Stimulated activated CD8-positive, alpha-beta memory T cell treated with anti-CD3 and anti-CD28 coated beads, Interleukin-7, amount 100 ng/mL, for 4 hours (primary cell): Measurements from ENCODE around the gene ASPRV1.

ENCODE experiments used
- DNase-seq, 2 donors: peaks; one replicate each; pipeline ENCODE4 v3.0.0-alpha.2; 2020; ENCODE audit warnings: low read depth in 2 of 2

Gene ASPRV1

DNA sequence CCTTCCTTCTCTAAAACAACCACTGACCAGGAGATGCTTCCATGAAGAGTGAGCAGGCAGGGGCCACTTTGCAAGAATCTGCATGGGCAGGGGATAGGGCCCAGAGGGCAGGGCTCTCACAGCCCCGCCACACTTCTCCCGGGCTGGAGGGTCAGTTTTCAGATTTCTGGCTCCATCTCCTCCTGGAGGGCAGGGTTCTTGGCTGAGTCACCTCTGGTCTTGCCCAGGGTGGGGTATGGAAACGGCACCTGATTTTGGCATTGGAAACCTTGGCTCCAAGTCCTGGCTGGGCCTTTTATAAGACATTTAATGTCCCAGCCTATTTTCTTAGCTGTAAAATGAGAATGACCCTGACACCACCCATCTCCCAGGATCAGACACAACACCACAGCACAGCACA, 27.6 kb upstream of the ASPRV1 start:
- no peak for DNase-seq

DNA sequence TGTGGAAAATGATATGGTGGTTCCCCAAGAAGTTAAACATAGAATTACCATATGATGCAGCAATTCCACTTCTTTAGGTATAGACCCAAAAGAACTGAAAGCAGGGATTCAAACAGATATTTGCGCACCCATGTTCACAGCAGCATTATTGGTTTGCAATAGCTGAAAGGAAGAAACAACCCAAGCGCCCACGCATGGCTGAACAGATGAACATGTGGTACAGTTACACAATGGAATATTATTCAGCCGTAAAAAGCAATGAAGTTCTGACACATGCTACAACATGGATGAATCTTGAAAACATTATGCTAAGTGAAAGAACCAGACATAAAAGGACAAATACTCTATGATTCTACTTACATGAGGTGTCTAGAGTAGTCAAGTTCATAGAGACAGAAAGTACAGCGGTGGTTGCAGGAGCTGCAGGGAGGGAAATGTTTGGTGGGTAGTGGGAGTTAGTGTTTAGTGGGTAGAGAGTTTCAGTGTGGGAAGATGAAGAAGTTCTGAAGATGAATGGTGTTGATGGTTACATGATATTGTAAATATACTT, 26.7 kb upstream of the ASPRV1 start:
- no peak for DNase-seq

GRCh38 chr2:69986691-69987090, 25.3 kb upstream of the ASPRV1 start:
- no peak for DNase-seq

DNA sequence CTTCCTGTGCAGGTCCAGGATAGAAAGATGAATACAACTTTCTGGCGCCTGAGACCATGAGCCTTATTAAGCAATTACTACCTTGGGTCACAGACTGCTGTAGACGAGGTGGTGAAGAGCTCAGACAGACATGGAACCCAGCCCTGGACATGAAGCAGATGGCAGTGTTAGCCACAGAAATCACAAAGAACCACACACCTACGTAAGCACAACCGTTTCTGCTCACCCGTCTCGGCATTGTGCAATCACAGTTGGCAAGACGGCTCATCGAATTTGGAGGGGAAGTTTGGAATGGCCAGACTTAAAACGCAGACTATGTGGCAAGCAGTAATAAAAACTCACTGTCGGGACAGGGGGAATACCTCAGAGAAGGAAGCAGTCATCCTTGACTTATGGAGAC, 24.3 kb upstream of the ASPRV1 start:
- DNase-seq, result no peak

GRCh38 chr2:69985216-69985615, 23.8 kb upstream of the ASPRV1 start:
- no peak for DNase-seq

GRCh38 chr2:69983392-69983966, 22.0 kb upstream of the ASPRV1 start:
- DNase-seq, result no peak

DNA sequence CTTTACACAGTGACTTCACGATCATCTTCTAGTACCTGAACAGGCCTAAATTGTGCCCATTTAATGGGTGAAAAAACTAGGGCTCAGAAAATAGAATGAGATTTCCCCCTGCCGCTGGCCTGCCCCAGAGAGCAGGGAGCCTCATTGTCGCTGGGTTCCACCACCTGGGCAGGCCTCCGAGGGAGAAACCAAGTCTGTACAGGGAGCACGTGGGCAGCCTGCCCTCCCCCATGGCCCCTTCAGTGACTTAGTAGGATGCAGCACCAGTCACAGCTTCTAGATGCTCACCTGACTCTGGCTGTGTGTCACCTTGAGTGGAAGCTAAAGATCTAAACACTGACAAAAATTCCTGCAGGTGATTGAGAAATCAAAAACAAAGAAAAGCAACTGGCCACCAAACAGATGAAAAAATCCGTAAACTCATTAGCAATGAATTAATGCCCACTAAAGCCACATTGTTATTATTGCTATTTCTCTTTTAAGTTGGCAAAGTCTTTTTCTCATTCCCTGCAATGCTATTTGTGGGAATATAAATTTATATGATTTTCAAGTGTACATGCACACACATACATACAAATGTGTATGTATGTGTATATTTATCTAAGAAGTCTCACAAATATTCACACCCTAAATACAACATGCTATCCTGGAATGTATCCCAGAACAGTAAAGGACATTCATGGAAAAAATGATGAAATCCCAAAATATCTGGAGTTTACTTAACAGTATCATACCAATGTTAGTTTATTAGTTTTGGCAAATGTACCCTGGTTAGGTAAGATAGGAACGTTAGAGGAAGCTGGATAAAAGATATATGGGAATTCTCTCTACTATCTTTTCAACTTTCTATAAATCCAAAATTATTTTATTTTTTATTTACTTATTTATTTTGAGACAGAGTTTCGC, 18.7 kb upstream of the ASPRV1 start:
- no peak for DNase-seq

- no peak for DNase-seq
These were observed 16.6 kb upstream of the ASPRV1 start for GRCh38 chr2:69977906-69978482.

GRCh38 chr2:69977186-69977585, 15.8 kb upstream of the ASPRV1 start:
- no peak for DNase-seq

DNA sequence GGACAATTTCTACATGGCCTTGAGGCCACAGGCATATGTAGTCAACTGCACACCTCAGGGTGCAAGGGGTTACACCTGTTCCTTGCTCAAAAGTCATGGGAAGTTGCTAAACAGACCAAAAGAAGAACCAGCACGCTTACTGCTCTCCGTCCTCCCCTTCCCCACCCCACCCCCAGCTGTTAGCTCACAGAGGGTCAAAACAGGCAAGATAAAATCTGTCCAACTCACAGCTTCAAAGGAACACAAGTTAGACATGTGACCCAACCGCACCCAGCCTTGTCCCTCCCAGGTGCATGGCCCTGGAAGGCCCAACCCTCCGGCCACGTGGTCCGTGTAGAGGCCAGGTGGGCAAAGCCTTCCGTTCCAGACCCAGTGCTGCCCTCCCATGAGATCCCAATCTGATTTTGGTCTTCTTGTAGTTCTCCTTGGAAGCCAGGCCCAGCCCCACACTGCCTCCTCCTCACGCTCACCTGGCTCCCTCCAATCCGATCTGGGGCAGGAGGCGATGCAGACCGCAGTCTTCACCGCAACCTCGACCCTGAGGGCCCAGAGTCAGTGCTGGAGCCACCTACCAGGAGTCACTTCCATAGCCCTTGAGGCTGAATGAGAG, 14.5 kb upstream of the ASPRV1 start:
- no peak for DNase-seq

- DNase-seq, result no peak
These were observed 13.9 kb upstream of the ASPRV1 start for GRCh38 chr2:69975136-69975852.

DNA sequence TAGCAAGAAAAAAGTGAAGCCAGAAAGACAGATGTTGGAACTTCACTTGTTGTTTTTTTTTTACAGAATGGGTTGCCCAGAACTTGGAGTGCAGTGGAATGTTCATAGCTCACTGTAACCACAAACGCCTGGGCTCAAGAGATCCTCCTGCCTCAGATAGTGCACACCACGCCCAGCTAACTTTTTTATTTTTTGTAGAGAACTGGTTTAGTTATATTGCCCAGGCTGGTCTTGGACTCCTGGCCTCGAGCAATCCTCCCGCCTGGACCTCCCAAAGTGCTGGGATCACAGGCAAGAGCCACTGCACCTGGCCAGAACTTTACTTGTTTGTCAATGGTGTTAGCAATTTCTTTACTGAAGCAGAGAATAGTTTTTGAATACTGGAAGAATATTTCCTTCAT, 11.9 kb upstream of the ASPRV1 start:
- DNase-seq, result no peak

- DNase-seq, result no peak
These were observed 11.4 kb upstream of the ASPRV1 start for GRCh38 chr2:69972822-69973221.

DNA sequence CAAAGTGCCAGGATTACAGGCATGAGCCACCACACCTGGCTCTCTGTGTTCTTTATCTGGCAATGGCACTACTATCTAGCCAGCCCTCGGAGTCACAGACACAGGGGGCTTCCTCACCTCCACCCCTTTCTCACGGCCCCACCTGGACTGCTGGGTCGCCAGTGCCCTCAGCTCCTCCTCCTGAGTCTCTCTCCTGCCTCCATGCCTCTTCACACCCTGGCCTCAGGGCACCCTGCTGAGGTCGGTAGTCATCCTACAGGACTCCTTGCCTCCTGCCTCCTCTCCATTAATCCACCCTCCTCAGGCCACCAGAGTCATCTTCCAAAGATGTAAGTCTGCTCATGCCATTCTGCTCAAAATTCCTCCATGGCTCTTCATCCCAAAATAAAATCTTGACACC, 8.6 kb upstream of the ASPRV1 start:
- no peak for DNase-seq

DNA sequence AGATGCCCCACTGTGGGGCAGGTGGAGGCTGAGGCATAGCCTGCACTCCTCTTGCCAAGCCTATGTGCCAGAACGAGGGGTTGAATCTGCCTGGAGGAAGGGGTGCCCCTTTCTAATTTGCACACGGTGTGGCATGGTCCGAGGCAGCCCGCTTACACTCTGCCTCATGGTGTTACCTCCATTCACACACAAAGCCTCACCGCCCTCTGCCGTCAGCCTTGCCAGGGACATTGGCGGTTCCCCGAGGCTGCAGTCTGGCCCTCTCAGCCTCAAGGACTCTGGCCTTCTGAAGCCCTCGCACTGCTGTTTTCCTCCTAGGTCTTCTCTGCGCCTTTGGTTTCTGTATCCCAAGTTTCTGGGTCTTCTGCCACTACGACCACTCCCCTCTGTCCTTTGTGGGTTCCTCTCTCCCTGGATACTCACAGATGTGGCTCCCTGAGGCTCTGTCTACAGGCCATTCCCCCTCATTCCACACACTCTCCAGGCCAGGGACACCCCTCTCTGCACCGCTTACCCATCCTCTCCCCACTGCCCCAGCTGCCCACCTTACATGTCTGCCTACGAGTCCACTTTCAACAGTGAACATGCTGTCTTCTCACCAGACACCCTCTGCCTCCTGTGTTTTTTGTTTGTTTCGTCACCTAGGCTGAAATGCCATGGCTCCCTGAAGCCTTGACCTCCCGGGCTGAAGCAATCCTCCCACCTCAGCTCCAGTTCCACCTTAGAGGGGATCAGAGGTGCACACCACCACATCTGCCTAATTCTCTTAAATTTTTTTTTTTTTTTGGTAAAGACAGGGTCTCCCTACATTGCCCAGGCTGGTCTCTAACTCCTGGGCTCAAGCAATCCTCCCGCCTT, 7.9 kb upstream of the ASPRV1 start:
- no peak for DNase-seq

DNA sequence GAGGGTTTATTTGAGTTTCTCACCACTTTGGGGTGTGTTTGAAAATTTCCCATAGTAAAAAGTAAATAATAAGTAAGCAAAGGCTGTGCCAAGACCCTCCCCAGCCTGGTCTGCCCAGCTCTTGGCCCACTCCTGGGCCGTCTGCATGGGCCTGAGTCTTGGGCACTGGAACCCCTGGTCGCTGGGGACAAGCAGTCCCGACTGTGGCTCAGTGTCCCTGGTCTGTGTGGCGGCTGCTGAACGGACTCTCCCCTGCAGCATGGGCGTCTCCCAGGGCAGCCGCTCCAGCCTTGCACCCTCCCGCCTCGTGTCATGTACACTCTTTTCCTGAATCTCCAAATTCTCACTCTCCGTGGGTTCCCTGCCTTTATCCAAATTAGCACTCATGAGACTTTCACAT, 7.2 kb upstream of the ASPRV1 start:
- no peak for DNase-seq

GRCh38 chr2:69966496-69966895, 5.1 kb upstream of the ASPRV1 start:
- DNase-seq, result no peak

DNA sequence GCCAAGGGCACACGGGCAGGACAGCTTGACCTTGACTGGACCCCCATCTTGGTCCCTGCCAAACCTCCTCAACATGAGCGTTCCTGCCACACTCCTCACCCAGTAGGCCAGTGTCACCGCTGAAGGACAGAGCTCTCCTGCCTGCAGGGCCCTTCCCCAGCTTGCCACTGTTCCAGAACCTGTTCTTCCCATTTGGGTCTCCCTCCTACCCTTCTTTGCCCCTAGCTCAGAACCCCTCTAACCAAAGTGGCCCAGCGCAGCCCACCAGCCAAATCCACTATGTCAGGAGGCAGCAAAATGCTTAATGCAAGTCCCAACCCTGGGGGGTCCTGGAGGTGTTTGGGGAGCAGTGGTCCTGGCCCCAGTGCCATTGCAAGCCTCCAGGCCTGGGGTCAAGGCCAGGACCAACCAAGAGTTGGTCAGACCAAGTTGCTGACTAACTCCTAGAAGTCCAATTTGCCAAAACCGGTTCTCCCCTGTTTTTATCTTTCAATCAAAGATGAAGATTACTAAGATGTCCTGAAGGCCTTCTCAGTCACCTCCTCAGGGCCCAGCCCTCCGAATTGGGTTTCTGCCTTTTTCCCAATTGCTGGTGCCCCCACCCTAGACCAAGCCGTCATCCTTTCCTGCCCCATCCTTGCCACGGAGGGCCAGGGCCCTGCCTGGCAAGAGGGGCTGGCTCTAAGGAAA, 4.5 kb upstream of the ASPRV1 start:
- no peak for DNase-seq

GRCh38 chr2:69964353-69964841, 3.0 kb upstream of the ASPRV1 start:
- no peak for DNase-seq
